IMR-90 (cell line): Measurements from ENCODE around the gene NCF2. TPM values are rescaled to one million over a fixed set of nuclear protein-coding genes. Genes with fewer than 3 reads are reported as not detected.

Source experiments
- ATAC-seq: fragments of 200-7000 bp; cut with Tn5 transposase; 2 replicates; pipeline ENCODE4 v1.9.1; 2020; ENCODE audit warnings: low read depth, mild to moderate bottlenecking, moderate library complexity
- BruUV-seq: library from RNA; stranded (reverse); fragments of 400-500 nt; replicated peaks from 2 replicates; lab custom pipeline; 2021; lab: Mats Ljungman, UMichigan
- CTCF ChIA-PET: fragments of 300-600 bp; formaldehyde crosslinking; extraction: SDS; loops from one replicate; lab custom pipeline; 2021; ENCODE audit warnings: antibody characterized with exemption; lab: Yijun Ruan, JAX
- POLR2A ChIA-PET: fragments of 300-600 bp; sonication (Branson Sonifier 250); formaldehyde crosslinking; loops from one replicate; lab custom pipeline; 2022; ENCODE audit warnings: antibody characterized with exemption; ENCODE audit not compliant: unreplicated experiment; lab: Charles Lee
- DNase-seq: peaks from one replicate; pipeline ENCODE4 v3.0.0; 2013
- H2AFZ ChIP-seq: replicated peaks from 2 replicates; pipeline ENCODE3; 2013; ENCODE audit warnings: low read length, mild to moderate bottlenecking; ENCODE audit not compliant: poor library complexity
- H2AK5ac ChIP-seq: 2 replicates; pipeline ENCODE4 v1.6.1; 2013; ENCODE audit warnings: low read depth, low read length, inconsistent platforms
- H2AK9ac ChIP-seq: replicated peaks from 2 replicates; pipeline ENCODE3; 2013; ENCODE audit warnings: mild to moderate bottlenecking, low read depth, low read length, moderate library complexity; ENCODE audit not compliant: poor library complexity
- H2BK120ac ChIP-seq: 2 replicates; pipeline ENCODE4 v1.6.1; 2013; ENCODE audit warnings: low read depth, low read length, inconsistent platforms
- H2BK15ac ChIP-seq: 3 replicates; pipeline ENCODE4 v1.6.1; 2013; ENCODE audit warnings: low read depth, low read length, inconsistent platforms
- H2BK20ac ChIP-seq: 2 replicates; pipeline ENCODE4 v1.6.1; 2013; ENCODE audit warnings: low read depth, mild to moderate bottlenecking, inconsistent platforms, low read length, moderate library complexity
- H2BK5ac ChIP-seq: 2 replicates; pipeline ENCODE4 v1.6.1; 2013; ENCODE audit warnings: mild to moderate bottlenecking, low read depth, low read length, inconsistent platforms; ENCODE audit not compliant: poor library complexity, severe bottlenecking
- H3K14ac ChIP-seq: replicated peaks from 2 replicates; pipeline ENCODE4 v1.6.1; 2013; ENCODE audit warnings: low read depth, low read length, inconsistent platforms
- H3K18ac ChIP-seq: 2 replicates; pipeline ENCODE4 v1.6.1; 2013; ENCODE audit warnings: low read depth, low read length, control low read depth
- H3K23ac ChIP-seq: 2 replicates; pipeline ENCODE4 v1.6.1; 2013; ENCODE audit warnings: low read depth, low read length, inconsistent platforms
- H3K27ac ChIP-seq: 2 replicates; pipeline ENCODE4 v1.5.1; 2013; ENCODE audit warnings: mild to moderate bottlenecking, control low read depth, low read length; ENCODE audit not compliant: insufficient read depth
- H3K27me3 ChIP-seq: 2 replicates; pipeline ENCODE4 v1.6.1; 2013; ENCODE audit warnings: low read length; ENCODE audit not compliant: control insufficient read depth, insufficient read depth
- H3K36me3 ChIP-seq: 2 replicates; pipeline ENCODE4 v1.6.1; 2013; ENCODE audit warnings: low read length, mixed read lengths; ENCODE audit not compliant: control insufficient read depth, insufficient read depth
- H3K4ac ChIP-seq: 2 replicates; pipeline ENCODE4 v1.6.1; 2013; ENCODE audit warnings: low read depth, low read length, inconsistent platforms
- H3K4me1 ChIP-seq: 2 replicates; pipeline ENCODE4 v1.6.1; 2013; ENCODE audit warnings: low read length, mixed read lengths; ENCODE audit not compliant: control insufficient read depth, insufficient read depth
- H3K4me2 ChIP-seq: 2 replicates; pipeline ENCODE4 v1.6.1; 2013; ENCODE audit warnings: low read depth, mild to moderate bottlenecking, control low read depth, low read length, moderate library complexity
- H3K4me3 ChIP-seq: 2 replicates; pipeline ENCODE4 v1.5.1; 2013; ENCODE audit warnings: low read depth, mild to moderate bottlenecking, control low read depth, low read length, moderate library complexity; ENCODE audit not compliant: insufficient read depth
- H3K56ac ChIP-seq: 2 replicates; pipeline ENCODE4 v1.6.1; 2013; ENCODE audit warnings: low read length, inconsistent platforms; ENCODE audit not compliant: insufficient read depth; ENCODE audit errors: extremely low read depth
- H3K79me1 ChIP-seq, 2 experiments: 2 replicates each; pipeline ENCODE4 v1.6.1; 2013; ENCODE audit warnings: low read length in 2 of 2, inconsistent platforms in 1 of 2, low read depth in 1 of 2
- H3K9ac ChIP-seq: 2 replicates; pipeline ENCODE4 v1.6.1; 2013; ENCODE audit warnings: low read depth, low read length, control low read depth
- H3K9me1 ChIP-seq: 2 replicates; pipeline ENCODE4 v1.6.1; 2013; ENCODE audit warnings: low read length, inconsistent platforms; ENCODE audit not compliant: insufficient read depth
- H3K9me3 ChIP-seq: 2 replicates; pipeline ENCODE4 v1.6.1; 2013; ENCODE audit warnings: low read length; ENCODE audit not compliant: control insufficient read depth, insufficient read depth
- H4K20me1 ChIP-seq: 2 replicates; pipeline ENCODE4 v1.6.1; 2013; ENCODE audit warnings: low read length, inconsistent platforms; ENCODE audit not compliant: insufficient read depth
- H4K5ac ChIP-seq: 2 replicates; pipeline ENCODE4 v1.6.1; 2013; ENCODE audit warnings: mild to moderate bottlenecking, low read depth, low read length, control low read depth
- H4K8ac ChIP-seq, 2 experiments: 2 replicates each; pipeline ENCODE4 v1.6.1; 2013; ENCODE audit warnings: low read depth in 2 of 2, low read length in 2 of 2, control low read depth in 1 of 2, inconsistent platforms in 1 of 2
- H4K91ac ChIP-seq: 2 replicates; pipeline ENCODE4 v1.6.1; 2013; ENCODE audit warnings: low read depth, low read length, inconsistent platforms; ENCODE audit not compliant: insufficient read depth
- BHLHE40 ChIP-seq: fragments of 150-350 bp; IDR thresholded peaks from 2 replicates; pipeline ENCODE4 v1.6.1; 2016; ENCODE audit warnings: mild to moderate bottlenecking, low read depth, low read length
- CEBPB ChIP-seq: IDR thresholded peaks from 2 replicates; pipeline ENCODE4 v1.6.1; 2012; ENCODE audit warnings: low read depth, low read length, improper control_type of control experiment
- CHD1 ChIP-seq: IDR thresholded peaks from 2 replicates; pipeline ENCODE4 v1.6.1; 2012; ENCODE audit warnings: low read depth, low read length, improper control_type of control experiment
- FOS ChIP-seq: fragments of 150-350 bp; IDR thresholded peaks from 2 replicates; pipeline ENCODE4 v1.6.1; 2016; ENCODE audit warnings: low read depth, low read length
- MAFK ChIP-seq: IDR thresholded peaks from 2 replicates; pipeline ENCODE4 v1.6.1; 2012; ENCODE audit warnings: low read depth, low read length, improper control_type of control experiment
- MAZ ChIP-seq: IDR thresholded peaks from 2 replicates; pipeline ENCODE4 v1.6.1; 2012; ENCODE audit warnings: low read depth, mild to moderate bottlenecking, low read length, improper control_type of control experiment, moderate library complexity, borderline replicate concordance
- MXI1 ChIP-seq: IDR thresholded peaks from 2 replicates; pipeline ENCODE4 v1.6.1; 2012; ENCODE audit warnings: low read depth, mild to moderate bottlenecking, low read length, moderate library complexity, borderline replicate concordance
- NFE2L2 ChIP-seq: fragments of 150-350 bp; IDR thresholded peaks from 2 replicates; pipeline ENCODE4 v1.6.1; 2016; ENCODE audit warnings: low read depth, mild to moderate bottlenecking, low read length
- POLR2A ChIP-seq: IDR thresholded peaks from 2 replicates; pipeline ENCODE4 v1.6.1; 2012; ENCODE audit warnings: mild to moderate bottlenecking, low read depth, low read length
- RAD21 ChIP-seq: IDR thresholded peaks from 2 replicates; pipeline ENCODE4 v1.6.1; 2012; ENCODE audit warnings: low read length, improper control_type of control experiment
- RCOR1 ChIP-seq: IDR thresholded peaks from 2 replicates; pipeline ENCODE4 v1.6.1; 2012; ENCODE audit warnings: mild to moderate bottlenecking, low read length, improper control_type of control experiment; ENCODE audit not compliant: insufficient replicate concordance
- RFX5 ChIP-seq: IDR thresholded peaks from 2 replicates; pipeline ENCODE4 v1.8.0; 2012; ENCODE audit warnings: low read depth, mild to moderate bottlenecking, low read length, moderate library complexity
- SMC3 ChIP-seq: fragments of 150-350 bp; IDR thresholded peaks from 2 replicates; pipeline ENCODE4 v1.6.1; 2016; ENCODE audit warnings: low read depth, mild to moderate bottlenecking, antibody characterized with exemption, low read length, moderate library complexity
- WGBS, 2 experiments: methylation state at CpG; one replicate each; pipeline versions ENCODE4 v1.1.5 to v1.1.7; 2013; ENCODE audit warnings: missing lambda C conversion rate in 2 of 2; ENCODE audit not compliant: insufficient read length in 1 of 2; ENCODE audit errors: extremely low coverage in 2 of 2; 5-methylcytosine and 5-hydroxymethylcytosine counted together
- dilution Hi-C: fragments of 300-500 bp; cut with HindIII; formaldehyde crosslinking; loops from one replicate; pipeline ENCODE4 v1.14.3; 2018; ENCODE audit warnings: low sequenced_read_pairs; ENCODE audit not compliant: unreplicated experiment
- in situ Hi-C: fragments of 300-500 bp; cut with MboI; formaldehyde crosslinking; loops from 3 replicates; pipeline ENCODE4 v1.14.3; 2019; ENCODE audit warnings: low sequenced_read_pairs, inconsistent platforms, mixed read lengths
- intact Hi-C: fragments of 100-400 bp; cut with micrococcal nuclease; formaldehyde crosslinking; loops from 2 replicates; pipeline ENCODE4 v1.10.0; 2022
- polyA plus RNA-seq, 3 experiments: library from polyadenylated mRNA; depleted of rRNA; stranded (reverse); fragments of >200 nt; gene quantifications; 2 replicates each; pipeline ENCODE4 v1.2.3, GENCODE V29; 2012; ENCODE audit warnings: low replicate concordance in 1 of 3
- total RNA-seq: library from RNA; depleted of rRNA; stranded (reverse); fragments of >200 nt; gene quantifications from 2 replicates; pipeline ENCODE4 v1.2.3, GENCODE V29; 2012
- TF ChIP-seq, protein P1 (sequence below): conservative IDR thresholded peaks from 2 replicates; pipeline ENCODE4 v1.5.1; 2012; ENCODE audit warnings: mild to moderate bottlenecking, low read depth, low read length, improper control_type of control experiment
- TF ChIP-seq, protein P2 (sequence below): fragments of 150-350 bp; IDR thresholded peaks from 2 replicates; pipeline ENCODE4 v1.6.1; 2017; ENCODE audit warnings: mild to moderate bottlenecking, antibody characterized with exemption, low read length, low read depth
- TF ChIP-seq, protein P3 (sequence below): fragments of 150-350 bp; IDR thresholded peaks from 2 replicates; pipeline ENCODE4 v1.6.1; 2016; ENCODE audit warnings: low read depth, mild to moderate bottlenecking, low read length, moderate library complexity, borderline replicate concordance

The NCF2 gene
- total and polyA plus RNA-seq, 2 of the 4 experiments (the other 2 are of a cell fraction), result 3.2 to 4.2 TPM

DNA sequence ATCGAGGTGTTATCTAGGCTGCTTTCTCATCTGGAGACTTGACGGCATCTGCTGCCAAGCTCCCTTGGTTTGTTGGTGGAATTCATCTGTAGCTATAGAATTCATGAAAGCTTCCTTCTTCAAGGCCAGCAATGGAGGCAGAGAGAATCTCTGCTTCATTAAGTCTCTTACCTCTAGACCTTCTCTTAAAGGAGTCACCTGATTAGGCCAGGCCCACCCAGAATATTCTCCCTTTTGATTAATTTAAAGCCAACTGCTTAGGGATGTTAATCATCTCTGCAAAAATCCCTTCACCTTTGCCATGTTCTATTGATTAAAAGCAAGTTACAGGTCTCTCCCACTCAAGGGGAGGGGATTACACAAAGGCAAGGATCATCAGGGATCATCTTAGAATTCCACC lies 5.3 kb upstream of the NCF2 start:
- no peak for ATAC-seq
- no peak overlapping the region for H2AK5ac ChIP-seq
- H2BK5ac ChIP-seq, result no peak overlapping the region
- no peak overlapping the region for H2AK9ac ChIP-seq
- no peaks in the 10 kb centered on the region for H3K79me1 ChIP-seq
- no peak overlapping the region for H3K14ac ChIP-seq
- no TSS peak for BruUV-seq
- no peak for DNase-seq
- H3K4ac ChIP-seq, result no peak overlapping the region
- H3K27ac ChIP-seq, result no peak overlapping the region
- no CpG with 5 or more reads among the region's 2 CpGs for WGBS, 2 experiments
- in situ Hi-C loops (no loop called here), intact Hi-C loops (no loop called here), dilution Hi-C loops (no loop called here)
- peaks cover 4% of the 10 kb centered on the region; the same call in 1 of the 2 replicates for H3K4me1 ChIP-seq
- no peak overlapping the region for H3K4me3 ChIP-seq
- no peak overlapping the region for H4K91ac ChIP-seq
- no peaks in the 10 kb centered on the region; the same call in 1 of the 2 replicates for H3K9me1 ChIP-seq
- H2BK120ac ChIP-seq, result no peak overlapping the region
- no peaks in the 10 kb centered on the region for H3K36me3 ChIP-seq
- ChIA-PET CTCF (interaction anchor here (0.8 kb wide), 1 partner anchor 38 kb away, joined by 4 read pairs; no protein-coding TSS in a partner anchor), POLR2A (no interaction called here)
- TF ChIP-seq MAFK, result no peak
- TF ChIP-seq, protein P1, sequence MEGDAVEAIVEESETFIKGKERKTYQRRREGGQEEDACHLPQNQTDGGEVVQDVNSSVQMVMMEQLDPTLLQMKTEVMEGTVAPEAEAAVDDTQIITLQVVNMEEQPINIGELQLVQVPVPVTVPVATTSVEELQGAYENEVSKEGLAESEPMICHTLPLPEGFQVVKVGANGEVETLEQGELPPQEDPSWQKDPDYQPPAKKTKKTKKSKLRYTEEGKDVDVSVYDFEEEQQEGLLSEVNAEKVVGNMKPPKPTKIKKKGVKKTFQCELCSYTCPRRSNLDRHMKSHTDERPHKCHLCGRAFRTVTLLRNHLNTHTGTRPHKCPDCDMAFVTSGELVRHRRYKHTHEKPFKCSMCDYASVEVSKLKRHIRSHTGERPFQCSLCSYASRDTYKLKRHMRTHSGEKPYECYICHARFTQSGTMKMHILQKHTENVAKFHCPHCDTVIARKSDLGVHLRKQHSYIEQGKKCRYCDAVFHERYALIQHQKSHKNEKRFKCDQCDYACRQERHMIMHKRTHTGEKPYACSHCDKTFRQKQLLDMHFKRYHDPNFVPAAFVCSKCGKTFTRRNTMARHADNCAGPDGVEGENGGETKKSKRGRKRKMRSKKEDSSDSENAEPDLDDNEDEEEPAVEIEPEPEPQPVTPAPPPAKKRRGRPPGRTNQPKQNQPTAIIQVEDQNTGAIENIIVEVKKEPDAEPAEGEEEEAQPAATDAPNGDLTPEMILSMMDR, result no peak
- TF ChIP-seq CHD1, result no peak
- TF ChIP-seq, protein P2, sequence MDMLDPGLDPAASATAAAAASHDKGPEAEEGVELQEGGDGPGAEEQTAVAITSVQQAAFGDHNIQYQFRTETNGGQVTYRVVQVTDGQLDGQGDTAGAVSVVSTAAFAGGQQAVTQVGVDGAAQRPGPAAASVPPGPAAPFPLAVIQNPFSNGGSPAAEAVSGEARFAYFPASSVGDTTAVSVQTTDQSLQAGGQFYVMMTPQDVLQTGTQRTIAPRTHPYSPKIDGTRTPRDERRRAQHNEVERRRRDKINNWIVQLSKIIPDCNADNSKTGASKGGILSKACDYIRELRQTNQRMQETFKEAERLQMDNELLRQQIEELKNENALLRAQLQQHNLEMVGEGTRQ, result no peak
- TF ChIP-seq SMC3, result no peak
- TF ChIP-seq FOS, result no peak
- no peak for TF ChIP-seq RFX5
- no peak for TF ChIP-seq POLR2A
- no peak for TF ChIP-seq NFE2L2
- TF ChIP-seq MAZ, result no peak
- no peak for TF ChIP-seq CEBPB
- TF ChIP-seq RAD21, result no peak
- no peak for TF ChIP-seq BHLHE40
- TF ChIP-seq MXI1, result no peak
- TF ChIP-seq, protein P3, sequence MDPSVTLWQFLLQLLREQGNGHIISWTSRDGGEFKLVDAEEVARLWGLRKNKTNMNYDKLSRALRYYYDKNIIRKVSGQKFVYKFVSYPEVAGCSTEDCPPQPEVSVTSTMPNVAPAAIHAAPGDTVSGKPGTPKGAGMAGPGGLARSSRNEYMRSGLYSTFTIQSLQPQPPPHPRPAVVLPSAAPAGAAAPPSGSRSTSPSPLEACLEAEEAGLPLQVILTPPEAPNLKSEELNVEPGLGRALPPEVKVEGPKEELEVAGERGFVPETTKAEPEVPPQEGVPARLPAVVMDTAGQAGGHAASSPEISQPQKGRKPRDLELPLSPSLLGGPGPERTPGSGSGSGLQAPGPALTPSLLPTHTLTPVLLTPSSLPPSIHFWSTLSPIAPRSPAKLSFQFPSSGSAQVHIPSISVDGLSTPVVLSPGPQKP, result no peak
- TF ChIP-seq RCOR1, result no peak
- H2BK15ac ChIP-seq, result no peak overlapping the region
- no peak overlapping the region for H3K9ac ChIP-seq
- H4K8ac ChIP-seq, result no peak overlapping the region
- no peak overlapping the region for H3K18ac ChIP-seq
- no peak overlapping the region for H3K4me2 ChIP-seq
- no peak overlapping the region for H2BK20ac ChIP-seq
- no peak overlapping the region for H3K56ac ChIP-seq
- H3K23ac ChIP-seq, result no peak overlapping the region
- no peaks in the 10 kb centered on the region for H3K27me3 ChIP-seq
- no peak overlapping the region for H4K5ac ChIP-seq
- no peaks in the 10 kb centered on the region for H4K20me1 ChIP-seq
- H2AFZ ChIP-seq, result no peak overlapping the region
- H3K9me3 ChIP-seq, result no peaks in the 10 kb centered on the region
